Caki2 (cell line): ENCODE measurements around the gene PODN. TPM values are rescaled to one million over a fixed set of nuclear protein-coding genes. Genes with fewer than 3 reads are reported as not detected.

Experiments used
- DNase-seq: peaks from one replicate; pipeline ENCODE4 v3.0.0-alpha.2; 2015; ENCODE audit warnings: low read depth
- in situ Hi-C: cut with HindIII; loops from 2 replicates; pipeline ENCODE4 v1.10.0; 2016; ENCODE audit warnings: low sequenced_read_pairs, low pct_unique_long_range_greater_than_20kb, mixed read lengths
- total RNA-seq: library from RNA; depleted of rRNA; stranded (reverse); fragments of >200 nt; shearing (Covaris generic); gene quantifications from 2 replicates; pipeline ENCODE4 v1.2.3, GENCODE V29; 2014; ENCODE audit warnings: low replicate concordance

PODN gene
- total RNA-seq, 1 experiment from 2014 or later: not detected

GRCh38 chr1:53121319-53122172 is 59.5 kb downstream of the PODN start:
- in situ Hi-C loops: no loop called here
- no peak for DNase-seq

- no peak for DNase-seq
- in situ Hi-C loops: no loop called here
These were observed 60.3 kb downstream of the PODN start for GRCh38 chr1:53122201-53122885.

GRCh38 chr1:53122961-53123413 is 61.0 kb downstream of the PODN start:
- in situ Hi-C loops: no loop called here
- no peak for DNase-seq

GRCh38 chr1:53123453-53124140 is 61.6 kb downstream of the PODN start:
- in situ Hi-C loops: no loop called here
- DNase-seq: no peak

GRCh38 chr1:53125122-53125521 is 63.1 kb downstream of the PODN start:
- no peak for DNase-seq
- in situ Hi-C loops: no loop called here

- in situ Hi-C loops: no loop called here
- DNase-seq: no peak
These were observed 63.8 kb downstream of the PODN start for GRCh38 chr1:53125623-53126360.

GRCh38 chr1:53126495-53126894 is 64.5 kb downstream of the PODN start:
- in situ Hi-C loops: no loop called here
- DNase-seq: no peak

- no peak for DNase-seq
- in situ Hi-C loops: no loop called here
These were observed 65.5 kb downstream of the PODN start for GRCh38 chr1:53127546-53127945.

GRCh38 chr1:53128401-53128800 is 66.4 kb downstream of the PODN start:
- DNase-seq: no peak
- in situ Hi-C loops: no loop called here

- no peak for DNase-seq
- in situ Hi-C loops: no loop called here
These were observed 68.0 kb downstream of the PODN start for GRCh38 chr1:53129891-53130597.

GRCh38 chr1:53130598-53130877 is 68.5 kb downstream of the PODN start:
- in situ Hi-C loops: no loop called here
- no peak for DNase-seq

- in situ Hi-C loops: no loop called here
- DNase-seq: no peak
These were observed 69.0 kb downstream of the PODN start for GRCh38 chr1:53130878-53131589.

GRCh38 chr1:53131590-53131938 is 69.6 kb downstream of the PODN start:
- no peak for DNase-seq
- in situ Hi-C loops: no loop called here

GRCh38 chr1:53132176-53132575 is 70.2 kb downstream of the PODN start:
- in situ Hi-C loops: no loop called here

GRCh38 chr1:53133261-53134041 is 71.4 kb downstream of the PODN start:
- in situ Hi-C loops: no loop called here

More at GRCh38 chr1:53132176-53132575, 70.2 kb downstream of the PODN start:
- DNase-seq: no peak

GRCh38 chr1:53134042-53134485 is 72.1 kb downstream of the PODN start:
- no peak for DNase-seq
- in situ Hi-C loops: no loop called here

More at GRCh38 chr1:53133261-53134041, 71.4 kb downstream of the PODN start:
- no peak for DNase-seq
